H1 (cell line): ENCODE measurements around the gene PRKCZ. TPM values are rescaled to one million over a fixed set of nuclear protein-coding genes. Genes with fewer than 3 reads are reported as not detected.

Experiments used
- ASH2L ChIP-seq: fragments of 200-600, 300-600 bp; sonication (generic); IDR thresholded peaks from one replicate; pipeline ENCODE4 v1.7.1; 2017; ENCODE audit warnings: low read length
- CTBP2 ChIP-seq: IDR thresholded peaks from 2 replicates; pipeline ENCODE4 v1.7.0; 2011; ENCODE audit warnings: borderline replicate concordance, mild to moderate bottlenecking, moderate library complexity, mixed read lengths, low read length; ENCODE audit not compliant: insufficient read depth, insufficient read length
- NANOG ChIP-seq: IDR thresholded peaks from 2 replicates; pipeline ENCODE4 v1.6.1; 2011; ENCODE audit warnings: low read length, low read depth, mild to moderate bottlenecking, inconsistent platforms; ENCODE audit not compliant: insufficient read depth, poor library complexity, severe bottlenecking
- PHF8 ChIP-seq: fragments of 200-600 bp; sonication (generic); conservative IDR thresholded peaks from 2 replicates; pipeline ENCODE4 v1.7.1; 2012; ENCODE audit warnings: low read depth, mild to moderate bottlenecking, inconsistent platforms, low read length, moderate library complexity
- POLR2A ChIP-seq, 2 experiments: IDR thresholded peaks; 1 replicate in 1 of 2; 2 replicates in 1 of 2; pipeline ENCODE4 v1.6.1; 2011; ENCODE audit warnings: low read depth in 2 of 2, low read length in 2 of 2, mild to moderate bottlenecking in 2 of 2; ENCODE audit errors: control extremely low read depth in 1 of 2
- TAF1 ChIP-seq: IDR thresholded peaks from 2 replicates; pipeline ENCODE4 v1.6.1; 2011; ENCODE audit warnings: mild to moderate bottlenecking, low read depth, low read length
- polyA plus RNA-seq, 7 experiments: library from polyadenylated mRNA; depleted of rRNA in 3 of 7; stranded (reverse) in 5 of 7; unstranded in 2 of 7; fragments of >200 nt in 5 of 7; fragments of 200-250 nt in 2 of 7; gene quantifications; 1 replicate in 5 of 7; 2 replicates in 1 of 7; 4 replicates in 1 of 7; pipeline versions ENCODE4 v1.2.1 to v1.2.3, GENCODE V29; 2011 to 2013; ENCODE audit warnings: missing spikeins in 2 of 7, mixed read lengths in 2 of 7
- total RNA-seq: library from RNA; stranded (reverse); fragmentation: NEBNext Ultra II Directional; extraction: Animal tissue kit (Norgen Biotek cat#: 25700); gene quantifications from 2 replicates; pipeline ENCODE4 v1.2.1, GENCODE V29; 2021
- TF ChIP-seq, protein P1 (sequence below), 3 experiments: IDR thresholded peaks; 1 replicate in 2 of 3; 2 replicates in 1 of 3; pipeline versions ENCODE4 v1.5.1 to v1.6.1; 2011; ENCODE audit warnings: low read length in 3 of 3, mild to moderate bottlenecking in 3 of 3, inconsistent platforms in 2 of 3, low read depth in 1 of 3, moderate library complexity in 1 of 3; ENCODE audit not compliant: insufficient read depth in 1 of 3; ENCODE audit errors: control extremely low read depth in 1 of 3

The PRKCZ gene
- total and polyA plus RNA-seq, 2 of the 8 experiments (the other 6 are each of a cell fraction or from before 2014, with no cell fraction given), result 37.4 to 45.1 TPM

DNA sequence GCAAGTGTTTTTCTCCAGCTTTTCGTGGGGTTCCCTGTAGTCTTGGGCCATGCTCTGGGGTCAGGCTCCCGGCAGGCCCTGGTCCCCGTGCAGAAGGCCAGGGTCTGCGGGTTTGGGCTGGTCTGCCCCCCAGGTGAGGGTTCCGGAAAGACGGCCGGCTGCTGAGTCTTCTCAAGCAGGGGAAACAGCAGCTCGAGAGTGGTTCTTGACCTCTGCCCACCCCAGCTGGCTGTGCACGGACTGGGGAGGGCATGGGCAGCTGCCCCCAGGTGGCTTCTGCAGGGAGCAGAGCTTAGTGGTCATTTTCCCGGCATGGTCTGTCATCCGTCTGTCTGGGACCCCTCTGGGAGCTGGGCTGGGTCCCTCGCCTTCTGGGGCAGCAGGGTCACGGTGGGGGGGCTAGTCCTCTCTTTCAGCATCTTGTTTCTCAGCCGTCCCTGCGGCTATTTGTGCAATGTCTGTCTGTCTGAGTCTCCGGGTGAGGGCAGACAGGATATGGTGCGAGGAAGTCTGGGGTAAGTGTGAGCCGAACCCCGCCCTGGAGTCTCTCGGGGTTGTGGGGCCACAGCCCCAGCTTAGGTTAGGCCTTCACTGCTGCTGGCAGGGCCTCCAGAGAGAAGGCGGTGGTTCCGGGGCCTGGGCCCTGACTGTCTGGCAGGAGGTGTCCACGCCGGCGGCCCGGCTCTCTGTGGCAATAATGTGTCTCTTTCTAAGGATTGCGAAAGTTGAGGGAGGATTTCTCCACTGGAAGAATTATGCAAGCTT is 184.0 kb downstream of the PRKCZ start (continued):
- TF ChIP-seq NANOG (no peak), TAF1 (no peak), POLR2A (IDR thresholded peaks at IDR 0.05; ENCODE audit: control extremely low read depth in 1 of 2, low read depth in 2 of 2, low read length in 2 of 2) (no peak), CTBP2 (no peak), PHF8 (no peak), ASH2L (no peak)
- TF ChIP-seq, protein P1, sequence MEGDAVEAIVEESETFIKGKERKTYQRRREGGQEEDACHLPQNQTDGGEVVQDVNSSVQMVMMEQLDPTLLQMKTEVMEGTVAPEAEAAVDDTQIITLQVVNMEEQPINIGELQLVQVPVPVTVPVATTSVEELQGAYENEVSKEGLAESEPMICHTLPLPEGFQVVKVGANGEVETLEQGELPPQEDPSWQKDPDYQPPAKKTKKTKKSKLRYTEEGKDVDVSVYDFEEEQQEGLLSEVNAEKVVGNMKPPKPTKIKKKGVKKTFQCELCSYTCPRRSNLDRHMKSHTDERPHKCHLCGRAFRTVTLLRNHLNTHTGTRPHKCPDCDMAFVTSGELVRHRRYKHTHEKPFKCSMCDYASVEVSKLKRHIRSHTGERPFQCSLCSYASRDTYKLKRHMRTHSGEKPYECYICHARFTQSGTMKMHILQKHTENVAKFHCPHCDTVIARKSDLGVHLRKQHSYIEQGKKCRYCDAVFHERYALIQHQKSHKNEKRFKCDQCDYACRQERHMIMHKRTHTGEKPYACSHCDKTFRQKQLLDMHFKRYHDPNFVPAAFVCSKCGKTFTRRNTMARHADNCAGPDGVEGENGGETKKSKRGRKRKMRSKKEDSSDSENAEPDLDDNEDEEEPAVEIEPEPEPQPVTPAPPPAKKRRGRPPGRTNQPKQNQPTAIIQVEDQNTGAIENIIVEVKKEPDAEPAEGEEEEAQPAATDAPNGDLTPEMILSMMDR (IDR thresholded peaks at IDR 0.05; ENCODE audit: control extremely low read depth in 1 of 3, insufficient read depth in 1 of 3, low read depth in 1 of 3, low read length in 3 of 3), result no peak
